Measurements from ENCODE around the gene PLIN5.

Gene PLIN5, protein sequence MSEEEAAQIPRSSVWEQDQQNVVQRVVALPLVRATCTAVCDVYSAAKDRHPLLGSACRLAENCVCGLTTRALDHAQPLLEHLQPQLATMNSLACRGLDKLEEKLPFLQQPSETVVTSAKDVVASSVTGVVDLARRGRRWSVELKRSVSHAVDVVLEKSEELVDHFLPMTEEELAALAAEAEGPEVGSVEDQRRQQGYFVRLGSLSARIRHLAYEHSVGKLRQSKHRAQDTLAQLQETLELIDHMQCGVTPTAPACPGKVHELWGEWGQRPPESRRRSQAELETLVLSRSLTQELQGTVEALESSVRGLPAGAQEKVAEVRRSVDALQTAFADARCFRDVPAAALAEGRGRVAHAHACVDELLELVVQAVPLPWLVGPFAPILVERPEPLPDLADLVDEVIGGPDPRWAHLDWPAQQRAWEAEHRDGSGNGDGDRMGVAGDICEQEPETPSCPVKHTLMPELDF

GRCh38 chr19:4534836-4535658, at the start of gene PLIN5:
TSS of gene PLIN5 (minus strand) at chr19:4535224. CDS start at chr19:4534074, 1,150 bp downstream.
- DNase-seq (ENCODE audit: low spot score), result peak; percentile 69

DNA sequence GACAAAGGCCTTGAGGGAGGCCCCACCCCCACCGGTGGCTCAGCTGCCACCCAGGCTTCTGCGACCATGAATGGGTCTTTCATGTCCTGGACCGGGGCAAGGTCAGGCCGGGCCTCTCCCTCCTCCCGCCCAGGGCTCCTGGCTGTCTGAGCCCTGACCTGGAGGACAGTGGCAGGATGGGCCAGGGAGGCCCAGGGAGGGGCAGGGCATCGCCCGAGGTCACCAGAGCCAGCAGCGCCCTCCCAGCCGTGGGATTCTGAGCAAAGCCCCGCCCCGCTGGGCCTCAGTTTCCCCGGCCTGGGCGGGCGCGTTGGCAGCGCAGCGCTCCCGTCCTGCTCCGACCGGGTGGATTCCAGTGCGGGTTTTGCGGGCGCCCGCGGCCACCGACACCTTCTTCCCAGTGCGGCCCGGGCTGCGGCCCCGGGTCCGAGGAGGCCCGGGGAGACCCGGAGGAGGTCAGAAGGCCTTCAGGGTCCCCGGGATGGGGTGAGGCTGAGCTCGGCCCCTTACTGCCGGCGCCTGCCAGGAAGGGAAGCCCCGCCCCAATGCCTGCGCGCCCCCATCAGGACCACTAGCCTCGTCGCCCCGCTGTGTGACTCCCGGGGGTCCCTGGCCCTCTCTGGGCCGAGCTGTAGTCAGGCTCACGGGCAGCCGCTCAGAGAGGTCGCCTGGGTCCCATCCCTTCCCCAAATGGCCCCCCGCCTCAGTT, 49.1 kb upstream of the PLIN5 start:
- DNase-seq (ENCODE audit: low spot score), result no peak

DNA sequence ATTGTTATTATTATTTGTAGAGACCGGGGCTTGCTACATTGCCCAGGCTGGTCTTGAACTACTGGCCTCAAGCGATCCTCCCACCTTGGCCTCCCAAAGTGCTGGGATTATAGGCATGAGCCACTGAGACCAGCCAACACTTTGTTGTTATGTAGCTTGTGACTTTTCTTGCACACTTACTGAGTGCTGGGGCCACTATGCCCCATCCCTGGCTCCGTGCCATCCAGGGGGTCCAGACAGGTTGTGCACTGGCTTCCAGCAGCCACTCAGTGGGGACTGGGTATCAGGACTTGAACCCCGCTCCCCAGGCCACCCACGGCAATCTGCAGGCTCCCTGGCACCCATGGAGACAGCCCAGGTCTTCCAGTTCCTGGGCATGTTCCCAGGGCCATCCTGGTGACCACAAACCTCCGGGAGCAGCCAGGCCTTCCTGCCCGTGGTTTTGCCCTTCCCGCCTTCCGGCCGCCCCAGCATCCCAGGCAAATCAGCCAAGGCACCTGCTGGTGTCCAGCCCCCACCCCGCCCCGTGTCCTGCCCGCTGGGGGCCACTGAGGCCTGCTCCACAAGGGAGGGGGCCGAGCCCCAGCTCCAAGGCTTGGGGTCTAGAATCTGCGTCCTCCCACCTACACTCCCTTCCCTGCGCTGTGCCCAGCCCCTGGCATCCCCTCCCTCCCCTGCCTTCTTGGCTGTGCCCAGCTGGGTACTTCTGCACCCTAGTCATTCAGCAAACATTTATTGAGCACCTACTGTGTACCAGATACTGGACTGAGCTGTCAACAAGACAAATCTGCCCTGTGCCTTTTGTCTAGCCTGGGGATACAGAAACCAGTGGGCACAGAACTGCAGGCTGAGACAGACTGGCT, 48.2 kb upstream of the PLIN5 start:
- no peak for DNase-seq (ENCODE audit: low spot score)

DNA sequence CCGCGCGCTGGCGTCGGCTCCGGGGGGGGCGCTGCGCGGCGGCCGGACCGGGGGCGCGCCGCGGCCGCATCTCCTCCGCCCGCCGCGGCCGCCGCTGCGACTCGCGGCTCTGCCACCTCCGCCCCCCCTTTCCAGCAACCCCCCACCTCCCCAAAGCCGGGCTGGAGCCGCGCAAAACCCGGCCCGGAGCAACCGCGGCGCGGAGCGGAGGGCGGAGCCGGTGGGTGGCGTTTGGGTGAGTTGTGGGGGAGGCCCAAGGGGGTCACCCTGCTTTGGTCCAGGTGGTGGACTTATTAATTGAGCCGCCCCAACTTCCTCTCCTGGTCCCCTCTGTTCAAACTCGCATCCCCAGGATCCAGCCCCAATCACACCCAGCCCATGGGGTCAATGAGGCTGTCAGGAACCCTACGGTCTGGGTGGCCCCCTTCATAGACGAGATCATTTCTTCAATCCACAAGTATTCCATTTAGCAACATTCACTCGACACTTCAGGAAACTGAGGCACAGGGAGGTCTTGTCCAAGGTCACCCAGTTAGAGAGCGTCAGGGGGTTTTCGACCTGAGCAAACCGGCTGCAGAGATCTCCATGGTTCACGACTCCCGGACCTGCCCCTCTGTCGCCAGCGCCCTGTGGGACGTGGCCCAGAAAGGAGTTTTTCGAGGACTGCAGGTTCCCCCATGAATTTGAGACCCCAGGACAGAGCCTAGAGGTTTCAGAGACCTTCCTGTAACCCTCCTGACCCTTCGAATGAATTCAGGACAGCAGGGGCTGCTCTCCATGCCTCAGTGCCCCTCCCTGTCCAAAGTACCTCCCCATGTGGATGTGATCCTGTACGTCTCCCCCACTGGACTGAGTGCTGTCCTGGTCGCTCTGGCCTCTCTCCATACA, 46.9 kb upstream of the PLIN5 start:
- no peak for DNase-seq (ENCODE audit: low spot score)

- DNase-seq (ENCODE audit: low spot score), result no peak
Observed at GRCh38 chr19:4580961-4581665, 46.1 kb upstream of the PLIN5 start.

DNA sequence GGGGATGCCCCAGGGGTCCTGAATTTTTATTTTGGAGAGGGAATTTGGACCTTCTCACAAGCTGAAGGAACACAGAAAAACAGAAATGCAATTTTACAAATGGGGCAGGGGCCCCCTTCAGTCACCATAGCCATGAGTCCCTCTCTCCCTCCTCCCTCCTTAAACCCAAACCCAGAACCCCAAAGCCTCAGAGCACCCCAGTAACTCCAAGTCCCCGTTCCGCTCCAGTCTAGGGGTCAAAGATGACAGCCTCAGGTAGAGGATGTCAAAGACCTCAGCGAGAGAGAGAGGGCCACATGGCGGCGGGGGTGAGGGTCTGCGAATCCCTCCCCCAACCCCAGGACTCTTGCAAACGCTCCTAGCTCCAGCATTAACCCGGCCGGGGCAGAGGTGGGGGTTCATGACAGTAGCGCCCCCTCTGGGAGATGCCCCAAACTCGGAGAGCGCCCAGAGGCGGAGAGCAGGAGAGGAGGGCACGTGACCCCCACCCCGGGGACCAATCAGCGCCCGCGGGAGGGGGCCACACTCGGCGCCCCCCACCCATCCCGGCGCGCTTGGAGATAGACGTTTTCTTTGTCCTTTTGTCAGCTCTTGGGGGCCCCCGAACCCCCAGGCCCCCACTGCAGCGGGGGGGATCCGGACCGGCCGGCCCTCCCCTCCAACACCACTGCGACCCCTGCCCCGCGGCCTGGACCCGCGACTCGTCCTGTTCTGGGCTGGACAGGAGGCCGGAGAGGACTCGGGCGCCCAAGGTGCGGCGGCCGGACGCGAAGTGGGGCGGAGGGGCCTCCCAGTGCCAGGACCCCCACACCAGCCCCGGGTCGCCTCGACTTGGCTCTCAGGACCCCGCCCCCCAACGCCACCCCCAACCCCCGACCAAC, 45.2 kb upstream of the PLIN5 start:
- DNase-seq (ENCODE audit: low spot score), result no peak

DNA sequence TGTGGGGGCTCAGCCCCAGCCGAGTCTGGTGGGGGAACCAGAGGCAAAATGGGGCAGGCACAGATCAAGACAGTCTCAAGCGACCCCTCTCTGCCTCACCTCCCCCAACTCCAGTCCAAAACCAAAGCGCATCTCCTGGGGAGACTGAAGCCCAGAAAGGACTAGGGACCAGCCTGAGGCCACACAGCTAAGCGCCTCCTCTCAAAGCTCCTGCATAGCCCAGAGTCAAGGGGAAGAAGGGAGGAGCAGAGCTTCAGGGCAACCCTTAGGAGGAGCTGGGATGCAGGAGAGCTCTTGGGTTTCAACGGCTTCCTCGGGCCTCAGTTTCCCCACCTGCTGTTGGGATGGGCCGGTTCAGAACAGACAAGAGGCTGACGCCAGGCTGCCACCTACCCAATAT, 44.4 kb upstream of the PLIN5 start:
- no peak for DNase-seq (ENCODE audit: low spot score)

- no peak for DNase-seq (ENCODE audit: low spot score)
Observed at GRCh38 chr19:4578552-4579248, 43.7 kb upstream of the PLIN5 start.

DNA sequence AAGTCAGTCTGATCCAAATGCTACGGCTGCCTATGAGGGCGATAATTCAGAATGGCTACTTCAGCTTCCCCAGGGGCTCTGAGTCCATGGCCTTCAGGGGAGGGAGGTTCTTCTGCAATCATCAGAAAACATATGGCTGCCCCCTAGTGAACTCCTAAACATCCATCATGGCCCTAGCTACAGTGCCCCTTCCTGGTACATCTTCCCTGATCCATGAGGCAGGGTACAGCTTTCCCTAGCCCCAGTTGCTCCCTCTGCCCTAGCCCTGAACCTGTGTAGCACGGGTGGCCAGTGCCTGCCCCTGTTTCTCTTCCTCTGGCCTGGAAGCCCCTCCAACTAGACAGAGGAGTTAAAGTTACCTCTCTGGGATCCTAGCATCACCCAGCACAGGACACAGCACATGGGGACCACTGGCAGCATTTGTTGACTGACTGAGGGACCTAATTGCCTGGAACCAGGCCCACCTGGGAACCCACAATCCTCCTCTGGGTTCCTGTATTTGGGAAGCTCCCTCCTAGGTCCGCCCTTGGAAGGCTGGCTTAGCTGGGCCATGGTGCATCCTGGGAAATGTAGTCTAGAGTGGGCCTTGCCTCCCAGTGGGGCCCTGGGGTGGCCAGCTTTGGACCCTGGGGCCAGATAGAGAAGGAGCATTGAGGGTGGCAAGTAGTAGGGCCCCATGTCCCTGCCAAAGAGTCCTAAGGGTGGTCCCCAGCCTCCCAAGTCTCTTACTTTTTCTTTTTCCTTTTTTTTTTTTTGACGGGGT, 42.2 kb upstream of the PLIN5 start:
- no peak for DNase-seq (ENCODE audit: low spot score)

DNA sequence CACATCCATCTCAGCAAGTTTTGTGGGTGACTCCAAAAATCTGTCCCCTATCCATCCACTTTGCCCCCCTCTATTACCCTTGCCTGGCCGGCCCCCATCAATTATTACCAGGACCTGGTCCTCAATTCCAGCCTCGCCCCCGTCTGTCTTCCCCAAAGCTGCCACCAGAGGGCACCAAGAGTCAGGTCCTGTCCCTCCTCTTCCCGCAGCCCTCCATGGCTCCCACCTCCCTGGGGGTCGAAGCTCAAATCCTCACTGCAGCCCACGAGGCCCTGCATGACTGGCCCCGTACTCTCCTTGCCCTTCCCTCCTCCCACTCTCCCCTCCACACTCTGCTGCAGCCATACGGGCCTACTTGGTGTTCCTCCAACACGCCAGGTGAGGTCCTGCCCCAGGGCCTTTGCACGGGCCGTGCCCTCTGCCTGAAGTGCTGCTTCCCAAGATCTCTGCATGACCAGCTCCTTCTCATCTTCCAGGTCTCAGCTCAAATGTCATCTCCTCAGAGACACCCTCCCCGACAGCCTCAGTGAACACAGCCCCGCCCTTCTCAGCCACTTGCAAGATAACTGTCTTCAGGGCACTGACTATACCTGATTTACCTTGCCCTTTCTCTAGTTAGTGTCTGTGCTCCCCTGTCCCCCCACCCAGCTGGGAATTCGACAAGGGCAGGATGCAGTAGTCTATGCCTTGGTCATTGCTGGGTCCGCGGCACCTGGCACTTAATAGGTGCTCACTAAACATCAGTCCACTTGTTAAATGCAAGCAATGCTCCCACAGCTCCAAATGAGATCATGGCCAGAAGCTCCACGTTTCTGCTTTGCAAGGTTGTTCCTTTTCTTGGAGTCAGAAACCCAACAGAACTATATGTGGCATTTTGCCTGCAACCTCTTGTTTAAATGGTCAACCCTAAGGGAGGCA, 41.3 kb upstream of the PLIN5 start:
- peak; percentile 59 for DNase-seq (ENCODE audit: low spot score)

GRCh38 chr19:4575267-4576015, 40.4 kb upstream of the PLIN5 start:
- DNase-seq (ENCODE audit: low spot score), result no peak

- no peak for DNase-seq (ENCODE audit: low spot score)
Observed at GRCh38 chr19:4573682-4574081, 38.7 kb upstream of the PLIN5 start.

- DNase-seq (ENCODE audit: low spot score), result no peak
Observed at GRCh38 chr19:4571305-4571917, 36.4 kb upstream of the PLIN5 start.

DNA sequence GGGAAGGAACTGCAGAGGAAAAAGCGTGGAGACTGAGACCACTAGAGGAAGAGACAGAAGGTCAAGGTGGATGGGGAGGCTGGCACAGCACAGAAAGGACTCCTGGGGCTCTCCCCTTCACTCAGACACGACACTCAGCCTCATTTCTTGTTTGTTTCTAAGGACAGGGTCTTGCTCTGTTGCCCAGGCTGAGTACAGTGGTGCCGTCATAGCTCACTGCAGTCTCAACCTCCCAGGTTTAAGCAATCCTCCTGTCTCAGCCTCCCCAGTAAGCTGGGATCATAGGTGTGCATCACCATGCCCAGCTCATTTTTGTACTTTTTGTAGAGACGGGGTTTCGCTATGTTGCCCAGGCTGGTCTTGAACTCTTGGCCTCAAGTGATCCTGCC, 35.9 kb upstream of the PLIN5 start:
- DNase-seq (ENCODE audit: low spot score), result no peak

DNA sequence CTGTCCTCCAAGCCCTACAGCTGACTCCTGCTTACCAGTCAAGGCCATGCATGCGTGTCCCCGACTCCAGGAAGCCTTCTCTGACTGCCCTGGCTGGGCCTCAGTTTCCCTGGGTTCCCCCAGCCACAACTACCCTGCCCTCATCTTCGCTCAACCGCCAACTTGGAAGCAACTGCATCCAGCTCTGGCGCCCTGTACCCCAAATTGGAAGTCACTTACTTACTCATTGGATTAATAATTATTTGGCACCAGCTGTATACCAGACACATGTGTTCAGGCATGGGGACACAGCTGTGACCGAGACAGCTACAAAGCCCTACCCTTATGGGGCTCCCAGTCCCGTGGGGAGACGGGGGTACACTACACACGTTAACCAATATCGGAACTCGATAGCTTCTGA, 35.4 kb upstream of the PLIN5 start:
- DNase-seq (ENCODE audit: low spot score), result no peak
